Measurements from ENCODE around the gene TMC6. TPM values are rescaled to one million over a fixed set of nuclear protein-coding genes. Genes with fewer than 3 reads are reported as not detected.

The TMC6 gene
- total and polyA plus RNA-seq, 2 of the 13 experiments (the other 11 are each of a cell fraction or from before 2014, with no cell fraction given) = 48.4 to 99.1 TPM

GRCh38 chr17:78140169-78141051, 11.9 kb upstream of the TMC6 start (continued):
- no peak for TF ChIP-seq FOXJ3 (CRISPR knock-in tag; IDR thresholded peaks at IDR 0.05; ENCODE audit: borderline replicate concordance)
- TF ChIP-seq DMAP1 (CRISPR knock-in tag; IDR thresholded peaks at IDR 0.05) = 0 out of 2 replicates have a peak, but pooled peaks have one; percentile 32
- no peak for TF ChIP-seq HOXD1 (CRISPR knock-in tag; IDR thresholded peaks at IDR 0.05)
- TF ChIP-seq FOXM1 (CRISPR knock-in tag; IDR thresholded peaks at IDR 0.05) = no peak
- TF ChIP-seq, protein P1, sequence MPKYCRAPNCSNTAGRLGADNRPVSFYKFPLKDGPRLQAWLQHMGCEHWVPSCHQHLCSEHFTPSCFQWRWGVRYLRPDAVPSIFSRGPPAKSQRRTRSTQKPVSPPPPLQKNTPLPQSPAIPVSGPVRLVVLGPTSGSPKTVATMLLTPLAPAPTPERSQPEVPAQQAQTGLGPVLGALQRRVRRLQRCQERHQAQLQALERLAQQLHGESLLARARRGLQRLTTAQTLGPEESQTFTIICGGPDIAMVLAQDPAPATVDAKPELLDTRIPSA (CRISPR knock-in tag; IDR thresholded peaks at IDR 0.05; ENCODE audit: borderline replicate concordance) = peak; percentile 45; the same call in 1 of the 2 replicates
- TF ChIP-seq, protein P2, sequence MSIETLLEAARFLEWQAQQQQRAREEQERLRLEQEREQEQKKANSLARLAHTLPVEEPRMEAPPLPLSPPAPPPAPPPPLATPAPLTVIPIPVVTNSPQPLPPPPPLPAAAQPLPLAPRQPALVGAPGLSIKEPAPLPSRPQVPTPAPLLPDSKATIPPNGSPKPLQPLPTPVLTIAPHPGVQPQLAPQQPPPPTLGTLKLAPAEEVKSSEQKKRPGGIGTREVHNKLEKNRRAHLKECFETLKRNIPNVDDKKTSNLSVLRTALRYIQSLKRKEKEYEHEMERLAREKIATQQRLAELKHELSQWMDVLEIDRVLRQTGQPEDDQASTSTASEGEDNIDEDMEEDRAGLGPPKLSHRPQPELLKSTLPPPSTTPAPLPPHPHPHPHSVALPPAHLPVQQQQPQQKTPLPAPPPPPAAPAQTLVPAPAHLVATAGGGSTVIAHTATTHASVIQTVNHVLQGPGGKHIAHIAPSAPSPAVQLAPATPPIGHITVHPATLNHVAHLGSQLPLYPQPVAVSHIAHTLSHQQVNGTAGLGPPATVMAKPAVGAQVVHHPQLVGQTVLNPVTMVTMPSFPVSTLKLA (IDR thresholded peaks at IDR 0.05) = peak; percentile 78
- TF ChIP-seq ZNF280B (CRISPR knock-in tag; IDR thresholded peaks at IDR 0.05; ENCODE audit: borderline replicate concordance) = no peak; the same call in 1 of the 2 replicates
- no peak for TF ChIP-seq ZFP36 (IDR thresholded peaks at IDR 0.05; ENCODE audit: borderline replicate concordance, low read depth, low read length, partially characterized antibody)
- no peak for TF ChIP-seq ELF4 (CRISPR knock-in tag; IDR thresholded peaks at IDR 0.05; ENCODE audit: borderline replicate concordance)
- TF ChIP-seq MBD4 (IDR thresholded peaks at IDR 0.05; ENCODE audit: borderline replicate concordance, low read length) = no peak
- TF ChIP-seq MXD1 (CRISPR knock-in tag; IDR thresholded peaks at IDR 0.05) = no peak; the same call in 1 of the 2 replicates
- 0 out of 2 replicates have a peak, but pooled peaks have one; percentile 48 for TF ChIP-seq AKAP8 (CRISPR knock-in tag; IDR thresholded peaks at IDR 0.05)
- no peak for TF ChIP-seq TERF1 (CRISPR knock-in tag; IDR thresholded peaks at IDR 0.05)
- TF ChIP-seq ZNF292 (CRISPR knock-in tag; IDR thresholded peaks at IDR 0.05; ENCODE audit: borderline replicate concordance, low read depth) = no peak
- TF ChIP-seq, protein P3, sequence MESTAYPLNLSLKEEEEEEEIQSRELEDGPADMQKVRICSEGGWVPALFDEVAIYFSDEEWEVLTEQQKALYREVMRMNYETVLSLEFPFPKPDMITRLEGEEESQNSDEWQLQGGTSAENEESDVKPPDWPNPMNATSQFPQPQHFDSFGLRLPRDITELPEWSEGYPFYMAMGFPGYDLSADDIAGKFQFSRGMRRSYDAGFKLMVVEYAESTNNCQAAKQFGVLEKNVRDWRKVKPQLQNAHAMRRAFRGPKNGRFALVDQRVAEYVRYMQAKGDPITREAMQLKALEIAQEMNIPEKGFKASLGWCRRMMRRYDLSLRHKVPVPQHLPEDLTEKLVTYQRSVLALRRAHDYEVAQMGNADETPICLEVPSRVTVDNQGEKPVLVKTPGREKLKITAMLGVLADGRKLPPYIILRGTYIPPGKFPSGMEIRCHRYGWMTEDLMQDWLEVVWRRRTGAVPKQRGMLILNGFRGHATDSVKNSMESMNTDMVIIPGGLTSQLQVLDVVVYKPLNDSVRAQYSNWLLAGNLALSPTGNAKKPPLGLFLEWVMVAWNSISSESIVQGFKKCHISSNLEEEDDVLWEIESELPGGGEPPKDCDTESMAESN (CRISPR knock-in tag; conservative IDR thresholded peaks at IDR 0.05) = 0 out of 2 replicates have a peak, but pooled peaks have one; percentile 68
- TF ChIP-seq ZNF670 (CRISPR knock-in tag; IDR thresholded peaks at IDR 0.05; ENCODE audit: borderline replicate concordance) = no peak
- TF ChIP-seq, protein P4, sequence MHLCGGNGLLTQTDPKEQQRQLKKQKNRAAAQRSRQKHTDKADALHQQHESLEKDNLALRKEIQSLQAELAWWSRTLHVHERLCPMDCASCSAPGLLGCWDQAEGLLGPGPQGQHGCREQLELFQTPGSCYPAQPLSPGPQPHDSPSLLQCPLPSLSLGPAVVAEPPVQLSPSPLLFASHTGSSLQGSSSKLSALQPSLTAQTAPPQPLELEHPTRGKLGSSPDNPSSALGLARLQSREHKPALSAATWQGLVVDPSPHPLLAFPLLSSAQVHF (CRISPR knock-in tag; IDR thresholded peaks at IDR 0.05) = no peak

Measured in HepG2 (cell line).